ENCODE measurements around the gene CWC25. TPM values are rescaled to one million over a fixed set of nuclear protein-coding genes. Genes with fewer than 3 reads are reported as not detected.

CWC25 gene
- total RNA-seq, 1 donor from 2014 or later: 13.9 TPM

DNA sequence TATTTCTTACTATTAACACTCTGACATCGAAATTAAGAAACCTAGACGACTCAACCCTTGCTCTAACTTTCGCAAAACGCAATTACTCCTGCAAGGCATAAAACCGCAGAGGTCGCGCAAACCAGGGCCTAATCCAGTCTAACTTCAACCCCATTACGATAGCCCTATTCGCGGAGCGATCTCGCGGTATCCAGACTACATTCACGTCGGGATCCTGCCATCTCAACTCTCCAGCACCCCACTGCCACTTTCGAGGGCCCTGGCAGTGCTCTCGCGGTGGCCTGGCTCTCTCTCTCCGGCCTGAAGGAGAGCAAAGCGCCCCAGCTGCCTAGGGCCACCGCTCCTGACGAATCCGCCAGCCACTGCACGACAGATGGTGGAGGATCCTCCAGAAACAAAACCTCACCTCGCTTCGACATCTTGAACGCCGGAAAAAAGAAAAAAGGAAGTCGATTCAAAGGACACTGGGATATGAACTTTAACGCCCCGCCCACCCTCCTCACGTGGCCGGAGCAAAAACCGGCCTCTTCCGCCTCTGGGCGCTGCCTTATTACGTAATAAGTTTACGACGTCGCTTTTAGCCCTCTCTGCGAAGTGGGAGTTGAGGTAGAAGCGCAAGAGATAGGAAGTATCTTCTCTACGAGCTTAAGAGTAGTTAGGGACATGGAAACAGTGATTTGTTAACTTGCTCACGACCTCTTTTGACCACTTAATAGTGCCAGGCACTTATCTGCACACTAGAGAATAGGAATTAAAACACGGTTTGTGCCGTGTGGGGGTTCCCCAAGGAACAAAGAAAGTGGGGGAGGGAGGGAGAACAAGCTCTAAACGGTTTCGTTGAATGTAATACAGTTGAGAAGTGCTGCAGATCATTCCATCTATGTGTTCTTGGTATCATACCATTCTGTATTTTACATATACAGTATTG is 28.4 kb upstream of the CWC25 start, which contains the start of gene RPL23:
Gene RPL23, minus strand, starts transcription at position 430 of the 928 bp plus-strand sequence. Its CDS starts 11 bp downstream, at position 419.
- Histone ChIP-seq H3K27me3 (ENCODE audit: control insufficient read depth, insufficient read depth, low read length) (no peaks in the 10 kb centered on the region), H3K36me3 (ENCODE audit: control insufficient read depth, insufficient read depth, low read length) (peaks cover 3% of the 10 kb centered on the region), H3K4me3 (ENCODE audit: low read depth, low read length) (peak within 1 kb of the TSS; percentile 84)
- DNase-seq (ENCODE audit: low read depth): peak; percentile 86
- TF ChIP-seq, protein P1, sequence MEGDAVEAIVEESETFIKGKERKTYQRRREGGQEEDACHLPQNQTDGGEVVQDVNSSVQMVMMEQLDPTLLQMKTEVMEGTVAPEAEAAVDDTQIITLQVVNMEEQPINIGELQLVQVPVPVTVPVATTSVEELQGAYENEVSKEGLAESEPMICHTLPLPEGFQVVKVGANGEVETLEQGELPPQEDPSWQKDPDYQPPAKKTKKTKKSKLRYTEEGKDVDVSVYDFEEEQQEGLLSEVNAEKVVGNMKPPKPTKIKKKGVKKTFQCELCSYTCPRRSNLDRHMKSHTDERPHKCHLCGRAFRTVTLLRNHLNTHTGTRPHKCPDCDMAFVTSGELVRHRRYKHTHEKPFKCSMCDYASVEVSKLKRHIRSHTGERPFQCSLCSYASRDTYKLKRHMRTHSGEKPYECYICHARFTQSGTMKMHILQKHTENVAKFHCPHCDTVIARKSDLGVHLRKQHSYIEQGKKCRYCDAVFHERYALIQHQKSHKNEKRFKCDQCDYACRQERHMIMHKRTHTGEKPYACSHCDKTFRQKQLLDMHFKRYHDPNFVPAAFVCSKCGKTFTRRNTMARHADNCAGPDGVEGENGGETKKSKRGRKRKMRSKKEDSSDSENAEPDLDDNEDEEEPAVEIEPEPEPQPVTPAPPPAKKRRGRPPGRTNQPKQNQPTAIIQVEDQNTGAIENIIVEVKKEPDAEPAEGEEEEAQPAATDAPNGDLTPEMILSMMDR (IDR thresholded peaks at IDR 0.05; ENCODE audit: insufficient read depth, low read length, poor library complexity, severe bottlenecking): no peak

DNA sequence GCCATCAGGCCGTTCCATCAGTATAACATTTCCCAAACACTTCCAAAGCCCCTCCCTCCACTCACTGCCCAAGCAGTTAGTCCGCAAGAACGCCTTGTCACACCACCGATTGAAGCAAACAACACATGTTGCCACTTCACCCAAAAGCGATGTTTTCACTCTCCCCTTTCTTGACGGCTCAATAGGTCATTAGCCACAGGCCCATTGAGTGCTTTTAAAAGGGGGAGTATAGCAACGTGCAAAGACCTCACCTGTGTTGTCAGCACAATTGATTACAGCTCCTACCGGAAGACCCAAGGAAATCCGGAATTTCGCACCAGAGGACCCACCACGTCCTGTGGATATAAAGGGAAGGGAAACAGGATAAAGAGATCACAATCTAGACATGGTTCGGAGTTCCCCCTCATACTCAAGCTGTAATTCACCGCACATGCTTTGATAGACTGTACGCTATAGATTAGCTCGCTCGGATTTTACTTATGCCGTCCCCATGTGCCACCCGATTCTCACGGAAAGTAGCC is 27.7 kb upstream of the CWC25 start:
- H3K36me3 ChIP-seq (ENCODE audit: control insufficient read depth, insufficient read depth, low read length): peaks cover 3% of the 10 kb centered on the region
- TF ChIP-seq, protein P1 (IDR thresholded peaks at IDR 0.05; ENCODE audit: insufficient read depth, low read length, poor library complexity, severe bottlenecking): no peak
- H3K27me3 ChIP-seq (ENCODE audit: control insufficient read depth, insufficient read depth, low read length): no peaks in the 10 kb centered on the region
- H3K4me3 ChIP-seq (ENCODE audit: low read depth, low read length): peak overlapping the region; percentile 84
- no peak for DNase-seq (ENCODE audit: low read depth)

DNA sequence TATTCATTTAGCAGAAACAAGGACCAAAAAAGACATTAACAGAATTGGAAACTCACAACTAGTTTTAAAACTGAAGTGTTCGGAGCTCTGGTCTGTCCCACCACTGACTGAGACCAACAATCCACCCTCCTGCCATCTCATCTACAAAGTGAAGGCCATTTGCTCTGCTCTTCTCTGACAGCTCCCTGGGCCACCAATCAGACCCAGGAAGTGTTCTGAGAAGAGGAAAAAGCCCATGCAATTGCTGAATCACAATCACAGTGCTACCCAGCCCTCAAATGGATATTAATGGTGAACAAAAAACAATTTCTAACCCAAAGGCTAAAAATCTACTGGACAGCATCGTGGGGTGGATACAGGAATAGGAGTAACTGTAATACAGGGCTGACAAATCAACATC is 26.3 kb upstream of the CWC25 start:
- DNase-seq (ENCODE audit: low read depth): no peak
- TF ChIP-seq, protein P1 (IDR thresholded peaks at IDR 0.05; ENCODE audit: insufficient read depth, low read length, poor library complexity, severe bottlenecking): no peak
- Histone ChIP-seq H3K27me3 (ENCODE audit: control insufficient read depth, insufficient read depth, low read length) (no peaks in the 10 kb centered on the region), H3K4me3 (ENCODE audit: low read depth, low read length) (peak overlapping the region; percentile 84), H3K36me3 (ENCODE audit: control insufficient read depth, insufficient read depth, low read length) (peaks cover 3% of the 10 kb centered on the region)

DNA sequence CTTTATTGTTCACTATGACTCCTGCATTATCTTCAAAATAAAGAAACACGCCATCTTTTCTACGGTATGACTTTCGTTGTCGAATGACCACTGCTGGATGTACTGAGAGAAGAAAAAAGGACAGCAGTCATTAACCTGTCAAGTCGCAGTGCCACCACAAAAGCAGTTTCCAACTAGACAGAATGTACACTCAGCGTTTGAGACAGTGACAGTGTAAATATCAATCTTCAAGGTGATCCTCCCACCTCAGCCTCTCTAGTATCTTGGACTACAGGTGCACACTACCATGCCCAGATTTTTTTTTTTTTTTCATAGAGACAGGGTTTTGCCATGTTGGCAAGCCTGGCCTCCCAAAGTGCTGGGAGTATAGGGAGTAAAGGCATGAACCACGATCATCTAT is 25.3 kb upstream of the CWC25 start:
- no peak overlapping the region for H3K4me3 ChIP-seq (ENCODE audit: low read depth, low read length)
- peaks cover 3% of the 10 kb centered on the region for H3K36me3 ChIP-seq (ENCODE audit: control insufficient read depth, insufficient read depth, low read length)
- TF ChIP-seq, protein P1 (IDR thresholded peaks at IDR 0.05; ENCODE audit: insufficient read depth, low read length, poor library complexity, severe bottlenecking): no peak
- H3K27me3 ChIP-seq (ENCODE audit: control insufficient read depth, insufficient read depth, low read length): no peaks in the 10 kb centered on the region
- DNase-seq (ENCODE audit: low read depth): no peak

DNA sequence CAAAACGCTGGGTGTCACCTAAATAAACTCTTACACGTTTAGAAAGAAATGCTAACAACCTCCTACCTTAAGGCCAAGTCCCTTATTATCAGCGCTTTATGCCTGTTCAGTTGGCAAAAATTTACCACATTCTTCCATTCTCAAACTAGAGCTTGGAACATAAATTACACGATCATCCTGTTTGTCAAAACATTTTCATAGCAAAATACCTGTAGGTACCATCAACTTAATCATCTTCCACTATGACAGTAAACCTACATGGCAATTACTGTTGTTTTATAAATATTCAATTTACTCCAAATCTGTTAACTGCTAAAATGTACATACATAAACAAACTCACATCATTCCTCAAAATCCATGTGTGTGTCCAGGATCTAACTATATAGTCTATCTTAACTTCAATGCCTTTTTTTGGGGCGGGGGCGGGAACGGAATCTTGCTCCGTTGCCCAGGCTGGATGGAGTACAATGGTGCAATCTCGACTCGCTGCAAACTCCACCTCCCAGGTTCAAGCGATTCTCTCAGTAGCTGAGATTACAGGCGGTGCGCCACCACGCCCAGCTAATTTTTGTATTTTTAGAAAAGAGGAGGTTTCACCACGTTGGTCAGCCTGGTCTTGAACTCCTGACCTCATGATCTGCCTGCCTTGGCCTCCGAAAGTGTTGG is 24.0 kb upstream of the CWC25 start:
- H3K4me3 ChIP-seq (ENCODE audit: low read depth, low read length): no peak overlapping the region
- TF ChIP-seq, protein P1 (IDR thresholded peaks at IDR 0.05; ENCODE audit: insufficient read depth, low read length, poor library complexity, severe bottlenecking): no peak
- peaks cover 3% of the 10 kb centered on the region for H3K36me3 ChIP-seq (ENCODE audit: control insufficient read depth, insufficient read depth, low read length)
- H3K27me3 ChIP-seq (ENCODE audit: control insufficient read depth, insufficient read depth, low read length): no peaks in the 10 kb centered on the region
- DNase-seq (ENCODE audit: low read depth): no peak
